H1 (cell line): ENCODE data around the gene PGAP3. TPM values are rescaled to one million over a fixed set of nuclear protein-coding genes. Genes with fewer than 3 reads are reported as not detected.

Source experiments
- BRCA1 ChIP-seq: IDR thresholded peaks from 2 replicates; pipeline ENCODE4 v1.6.1; 2012; ENCODE audit warnings: low read depth, low read length, improper control_type of control experiment
- CHD1 ChIP-seq: IDR thresholded peaks from 2 replicates; pipeline ENCODE4 v1.6.1; 2012; ENCODE audit warnings: low read depth, low read length, improper control_type of control experiment
- CHD2 ChIP-seq: IDR thresholded peaks from 2 replicates; pipeline ENCODE4 v1.6.1; 2012; ENCODE audit warnings: low read length, improper control_type of control experiment
- CHD7 ChIP-seq: fragments of 300-600 bp; sonication (generic); IDR thresholded peaks from 2 replicates; pipeline ENCODE4 v1.7.1; 2012; ENCODE audit warnings: low read length, moderate library complexity, mild to moderate bottlenecking, inconsistent platforms; ENCODE audit not compliant: insufficient replicate concordance
- CTBP2 ChIP-seq: IDR thresholded peaks from 2 replicates; pipeline ENCODE4 v1.7.0; 2011; ENCODE audit warnings: borderline replicate concordance, mild to moderate bottlenecking, moderate library complexity, mixed read lengths, low read length; ENCODE audit not compliant: insufficient read depth, insufficient read length
- FOSL1 ChIP-seq: IDR thresholded peaks from 2 replicates; pipeline ENCODE4 v1.6.1; 2011; ENCODE audit warnings: mild to moderate bottlenecking, low read depth, low read length, moderate library complexity; ENCODE audit not compliant: insufficient read depth
- GTF2F1 ChIP-seq: IDR thresholded peaks from 2 replicates; pipeline ENCODE4 v1.6.1; 2012; ENCODE audit warnings: low read depth, low read length, improper control_type of control experiment, borderline replicate concordance
- MAX ChIP-seq: IDR thresholded peaks from 2 replicates; pipeline ENCODE4 v1.6.1; 2012; ENCODE audit warnings: inconsistent platforms
- NANOG ChIP-seq: IDR thresholded peaks from 2 replicates; pipeline ENCODE4 v1.6.1; 2011; ENCODE audit warnings: low read length, low read depth, mild to moderate bottlenecking, inconsistent platforms; ENCODE audit not compliant: insufficient read depth, poor library complexity, severe bottlenecking
- RBBP5 ChIP-seq: IDR thresholded peaks from 2 replicates; pipeline ENCODE4 v1.7.1; 2012; ENCODE audit warnings: low read depth, mild to moderate bottlenecking, inconsistent platforms, low read length, moderate library complexity, borderline replicate concordance
- TAF1 ChIP-seq: IDR thresholded peaks from 2 replicates; pipeline ENCODE4 v1.6.1; 2011; ENCODE audit warnings: mild to moderate bottlenecking, low read depth, low read length
- YY1 ChIP-seq: IDR thresholded peaks from 2 replicates; pipeline ENCODE4 v1.6.1; 2011; ENCODE audit warnings: low read depth, mild to moderate bottlenecking, low read length
- polyA plus RNA-seq, 7 experiments: library from polyadenylated mRNA; depleted of rRNA in 3 of 7; stranded (reverse) in 5 of 7; unstranded in 2 of 7; fragments of >200 nt in 5 of 7; fragments of 200-250 nt in 2 of 7; gene quantifications; 1 replicate in 5 of 7; 2 replicates in 1 of 7; 4 replicates in 1 of 7; pipeline versions ENCODE4 v1.2.1 to v1.2.3, GENCODE V29; 2011 to 2013; ENCODE audit warnings: missing spikeins in 2 of 7, mixed read lengths in 2 of 7
- total RNA-seq: library from RNA; stranded (reverse); fragmentation: NEBNext Ultra II Directional; extraction: Animal tissue kit (Norgen Biotek cat#: 25700); gene quantifications from 2 replicates; pipeline ENCODE4 v1.2.1, GENCODE V29; 2021

Gene PGAP3
- total and polyA plus RNA-seq, 2 of the 8 experiments (the other 6 are each of a cell fraction or from before 2014, with no cell fraction given), result 21.0 to 30.7 TPM

- TF ChIP-seq MAX (0 out of 2 replicates have a peak, but pooled peaks have one; percentile 14), FOSL1 (no peak), NANOG (peak; percentile 94), YY1 (no peak), RBBP5 (no peak), TAF1 (0 out of 2 replicates have a peak, but pooled peaks have one; percentile 13), BRCA1 (no peak), CTBP2 (no peak), GTF2F1 (no peak), CHD1 (no peak), CHD7 (peak; percentile 88), CHD2 (0 out of 2 replicates have a peak, but pooled peaks have one; percentile 41)
Measured at GRCh38 chr17:39688945-39689344, 1.1 kb upstream of the PGAP3 start (continued).
